A204.1 (cell line): Measurements from ENCODE around the gene OR51B6.
"Not testable (repeated sequence)": the region's sequence is repeated elsewhere in the genome, so short reads cannot be mapped to it uniquely, and the experiment has no call there.

ENCODE experiments used
- FAIRE-seq: peaks from 2 replicates; lab custom pipeline; 2012; peaks lifted over from hg19 to GRCh38; lab: Jason Lieb, UNC

Gene OR51B6

DNA sequence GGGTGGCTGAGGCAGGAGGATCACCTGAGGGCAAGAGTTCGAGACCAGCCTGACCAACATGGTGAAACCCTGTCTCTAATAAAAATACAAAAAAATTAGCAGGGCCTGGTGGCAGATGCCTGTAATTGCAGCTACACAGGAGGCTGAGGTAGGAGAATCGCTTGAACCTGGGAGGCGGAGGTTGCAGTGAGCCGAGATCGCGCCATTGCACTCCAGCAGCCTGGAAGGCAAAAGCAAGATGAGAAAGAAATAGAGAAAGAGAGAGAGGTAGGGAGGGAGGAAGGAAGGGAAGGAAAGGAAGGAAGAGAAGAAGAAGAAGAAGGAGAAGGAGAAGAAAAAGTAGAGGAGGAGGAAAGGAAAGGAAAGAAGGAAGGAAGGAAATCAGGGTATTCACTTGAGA is 15.1 kb downstream of the OR51B6 start:
- FAIRE-seq = not testable (repeated sequence)

DNA sequence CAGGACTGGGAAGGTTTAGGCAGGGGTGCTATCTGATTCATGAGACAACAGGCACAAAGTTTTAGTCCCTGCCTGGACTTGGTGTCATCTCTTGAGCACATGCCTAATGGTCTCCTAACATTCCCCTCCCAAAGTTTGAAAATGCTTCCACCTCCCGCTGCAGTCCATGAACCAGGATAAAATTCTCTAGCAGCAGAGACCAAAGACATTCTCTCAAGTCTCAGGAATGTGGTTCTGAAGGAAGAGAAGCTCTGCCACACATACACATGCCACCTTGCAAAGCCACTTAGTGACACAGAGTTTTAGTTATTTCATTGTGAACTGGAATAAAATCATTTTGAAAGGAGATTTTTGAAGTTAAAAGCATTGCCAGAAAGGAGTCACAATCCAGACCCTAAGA is 15.5 kb downstream of the OR51B6 start:
- no peak for FAIRE-seq

DNA sequence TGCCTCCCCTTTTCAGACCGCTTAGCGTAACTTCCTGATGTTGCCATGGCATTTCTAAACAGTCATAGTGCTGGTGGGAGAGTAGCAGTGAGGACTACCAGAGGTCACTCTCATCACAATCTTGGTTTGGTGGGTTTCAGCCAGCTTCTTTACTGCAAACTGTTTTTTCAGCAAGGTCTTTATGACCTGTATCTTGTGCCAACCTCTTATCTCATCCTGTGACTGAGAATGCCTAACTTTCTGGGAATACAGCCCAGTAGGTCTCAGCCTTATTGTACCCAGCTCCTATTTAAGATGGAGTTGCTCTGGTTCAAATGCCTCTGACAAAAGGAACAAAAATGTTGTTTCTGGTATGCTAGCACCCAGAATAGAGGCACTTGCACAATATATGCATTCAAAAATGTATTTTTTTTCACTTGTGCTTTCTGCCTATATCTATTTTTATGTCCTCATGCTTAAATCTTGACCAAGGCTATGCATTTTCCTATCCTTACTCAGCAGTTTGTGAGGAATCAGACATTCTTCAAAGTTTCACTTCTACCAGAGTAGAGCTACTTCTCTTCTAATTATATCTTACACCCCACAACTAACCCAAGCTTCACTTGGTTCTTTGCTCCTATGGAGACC is 16.3 kb downstream of the OR51B6 start:
- FAIRE-seq = no peak

DNA sequence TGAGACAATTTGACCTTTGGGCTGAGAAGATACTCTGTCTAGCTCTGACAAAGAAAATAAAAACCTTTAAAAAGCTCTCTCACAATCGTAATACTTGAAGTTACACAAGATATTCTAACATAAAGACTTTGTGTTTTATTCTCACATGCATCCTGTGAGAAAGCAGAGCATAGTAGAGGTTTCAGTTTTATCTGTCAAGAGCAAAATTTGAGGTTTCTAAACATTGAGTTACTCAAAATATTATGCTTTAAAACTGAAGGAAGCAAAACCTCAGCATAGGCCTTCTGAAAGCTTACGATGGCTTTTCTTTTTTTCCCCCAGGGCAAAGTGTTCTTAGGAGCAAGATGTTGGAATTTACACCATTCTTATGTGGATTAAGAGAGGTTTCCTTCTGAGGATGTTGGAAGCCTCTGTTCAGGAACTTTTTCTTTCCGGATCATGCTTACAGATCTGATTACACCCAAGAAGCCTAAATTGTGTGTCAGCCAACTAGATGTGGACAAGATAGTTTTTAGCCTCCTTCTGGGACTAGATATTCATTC is 17.3 kb downstream of the OR51B6 start:
- no peak for FAIRE-seq

DNA sequence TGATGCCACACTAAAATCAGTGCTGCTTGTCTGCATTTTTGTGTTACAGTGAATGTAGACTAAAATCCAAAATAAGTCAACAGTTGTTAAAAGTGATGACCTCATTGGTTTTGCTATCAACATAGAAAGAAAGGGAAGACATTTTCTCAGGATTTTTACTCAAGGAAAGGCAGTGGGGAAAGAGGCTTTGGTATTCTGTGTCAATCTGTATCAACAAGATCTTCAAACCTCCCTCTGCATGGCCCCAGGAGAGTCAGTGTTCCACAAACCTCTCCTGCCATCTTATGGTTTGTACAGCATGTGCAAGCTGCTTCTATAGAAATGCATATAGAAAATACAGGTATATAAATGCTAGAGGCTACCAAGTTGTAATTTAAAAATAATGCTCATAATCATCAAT is 18.5 kb downstream of the OR51B6 start:
- FAIRE-seq = no peak

DNA sequence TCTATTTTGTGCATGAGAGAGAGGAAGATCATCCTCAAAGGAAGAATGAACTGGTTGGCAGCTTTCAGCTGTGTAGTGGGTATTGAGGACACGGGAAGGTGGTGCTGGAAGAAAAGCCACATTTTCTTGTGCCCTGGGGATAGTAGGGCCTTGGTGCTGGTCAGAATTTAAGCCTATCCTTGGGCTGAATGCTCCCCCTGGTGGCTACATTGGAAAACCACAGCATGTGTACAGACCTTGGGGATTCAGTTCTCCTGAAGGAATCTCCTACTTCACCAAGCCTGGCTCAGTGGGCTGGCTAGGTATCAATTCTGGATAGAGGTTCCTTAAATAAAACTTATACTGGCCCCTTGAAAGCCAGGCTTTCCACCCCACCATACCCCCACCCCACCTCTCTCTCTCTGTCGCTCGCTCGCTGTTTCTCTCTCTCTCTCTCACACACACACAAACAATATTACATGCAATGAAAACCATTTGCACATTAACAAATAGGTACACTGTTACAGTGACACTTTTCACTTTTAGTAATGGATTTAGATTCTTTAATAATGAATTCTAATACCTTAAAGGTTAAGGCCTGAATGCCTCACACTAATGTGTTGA is 29.5 kb downstream of the OR51B6 start:
- FAIRE-seq = no peak

DNA sequence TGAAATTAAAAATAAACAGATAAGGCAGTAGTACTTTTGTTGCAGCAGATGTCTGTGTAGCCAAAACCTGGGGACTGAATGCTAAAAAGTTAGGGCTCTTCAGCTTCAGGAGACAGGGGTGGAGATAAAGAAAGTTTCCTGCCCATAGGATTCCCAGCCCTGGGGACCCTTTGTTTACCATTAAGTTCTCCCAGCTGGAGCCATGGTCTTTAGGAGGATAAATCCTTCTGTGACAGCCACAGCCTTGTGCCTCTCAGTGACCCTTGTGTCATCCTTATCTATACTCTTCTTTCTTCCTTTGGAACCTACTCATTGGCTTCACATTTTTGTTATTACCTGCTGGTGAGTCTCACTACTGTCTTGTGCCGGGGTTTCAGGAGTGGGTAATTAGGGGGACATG is 32.3 kb downstream of the OR51B6 start, which contains the start of gene OR51M1:
OR51M1 (plus strand) TSS at position 237 of the 400 bp plus-strand sequence. CDS start 5,587 bp downstream, outside the sequence.
- FAIRE-seq = no peak

DNA sequence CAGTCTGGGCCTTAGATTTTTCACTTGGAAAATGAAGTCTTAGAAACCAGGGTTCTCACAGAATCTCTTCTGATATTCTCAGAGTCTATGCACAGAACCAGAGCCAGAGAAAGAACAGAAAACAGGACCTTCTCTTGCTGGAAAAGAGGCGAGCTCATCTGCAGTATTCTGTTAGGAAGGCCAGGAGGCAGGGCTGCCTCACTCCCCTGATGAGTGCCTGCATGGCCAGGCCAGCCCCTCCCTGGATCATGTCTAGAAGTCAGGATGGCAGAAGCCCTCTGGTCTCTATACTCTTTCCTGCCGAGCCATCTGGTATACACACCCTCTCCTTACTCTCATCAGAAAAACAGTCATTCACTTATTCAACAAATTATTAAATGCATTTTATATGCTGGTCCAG is 33.0 kb downstream of the OR51B6 start:
- FAIRE-seq = no peak

DNA sequence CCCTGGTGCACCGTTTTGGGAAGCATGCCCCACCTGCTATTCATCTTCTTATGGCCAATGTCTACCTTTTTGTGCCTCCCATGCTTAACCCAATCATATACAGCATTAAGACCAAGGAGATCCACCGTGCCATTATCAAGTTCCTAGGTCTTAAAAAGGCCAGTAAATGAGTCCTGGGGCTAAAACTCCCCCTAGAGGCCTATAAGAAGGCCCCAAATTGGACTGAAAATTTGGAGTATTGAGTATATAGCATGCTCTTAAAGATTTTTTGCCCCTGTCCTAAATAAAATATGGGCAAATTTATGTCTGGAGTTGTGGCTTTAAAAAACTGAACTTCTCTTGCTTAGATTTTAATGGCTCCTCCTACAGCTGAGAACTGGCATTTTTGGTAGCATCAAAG is 38.9 kb downstream of the OR51B6 start:
- FAIRE-seq = no peak

DNA sequence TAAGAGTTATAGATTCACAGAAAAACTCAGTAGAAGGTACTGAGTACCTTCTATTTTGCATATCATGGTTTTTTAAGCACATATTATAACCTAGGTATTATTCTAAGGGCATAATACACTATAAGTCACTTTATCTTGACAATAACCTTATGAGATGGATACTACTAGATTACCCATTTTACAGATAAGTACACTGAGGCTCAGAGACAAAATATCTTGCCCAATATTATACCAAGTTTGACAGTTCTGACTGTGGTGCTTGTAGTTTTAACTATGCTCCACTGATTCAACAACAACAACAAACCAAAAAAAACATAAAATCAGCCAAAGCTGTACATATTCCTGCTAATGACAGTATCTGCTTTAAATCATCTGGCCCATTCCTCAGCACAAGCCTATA is 42.8 kb downstream of the OR51B6 start:
- FAIRE-seq = no peak

DNA sequence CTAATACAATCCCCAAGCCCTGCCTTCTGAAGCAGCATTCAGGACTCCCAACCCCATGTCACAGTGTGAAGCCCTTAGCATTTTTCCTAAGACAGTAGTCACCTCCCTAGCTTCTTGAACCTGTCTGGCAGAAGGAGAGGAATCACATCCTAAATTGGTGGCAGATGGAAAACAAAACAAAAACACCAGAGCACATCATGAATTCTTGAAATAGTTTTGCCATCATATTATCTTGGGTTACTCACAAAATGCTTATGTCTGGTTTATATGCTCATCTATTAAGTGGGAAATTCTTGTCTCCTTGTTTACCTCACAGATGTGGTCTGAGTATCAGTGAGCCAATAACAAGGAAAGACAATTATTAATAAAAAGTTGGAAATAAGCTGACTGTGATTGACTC is 47.6 kb downstream of the OR51B6 start:
- FAIRE-seq = no peak
